ENCODE measurements around the gene MUC21.

GRCh38 chr6:30954631-30955366, 28.7 kb upstream of the MUC21 start:
- no peak for TF ChIP-seq FOXM1 (IDR thresholded peaks at IDR 0.05; ENCODE audit: low read depth)
- no peak for TF ChIP-seq POLR2AphosphoS5 (IDR thresholded peaks at IDR 0.05; ENCODE audit: low read depth, low read length)
- no peak for TF ChIP-seq GABPA (IDR thresholded peaks at IDR 0.05; ENCODE audit: low read depth)
- no peak for TF ChIP-seq CTCF (IDR thresholded peaks at IDR 0.05)
- no peak for TF ChIP-seq EZH2phosphoT487 (IDR thresholded peaks at IDR 0.05; ENCODE audit: borderline replicate concordance, low read depth)

Measured in SK-N-SH (cell line).